HG03064 (cell line): Measurements from ENCODE around the gene ZNF831.

Experiments
- ATAC-seq: cut with Tn5 transposase; IDR thresholded peaks from one replicate; pipeline ENCODE4 v1.9.1; 2021; ENCODE audit warnings: low read depth; ENCODE audit not compliant: unreplicated experiment

ZNF831 gene

GRCh38 chr20:59163631-59164530 is at the start of gene ZNF831:
TSS of gene ZNF831 (plus strand) at chr20:59163821. CDS start at chr20:59191020, 27,199 bp downstream.
- ATAC-seq: no peak

GRCh38 chr20:59117526-59117925 is 46.1 kb upstream of the ZNF831 start:
- no peak for ATAC-seq

GRCh38 chr20:59118855-59119254 is 44.8 kb upstream of the ZNF831 start:
- no peak for ATAC-seq

GRCh38 chr20:59120491-59120890 is 43.1 kb upstream of the ZNF831 start:
- no peak for ATAC-seq

GRCh38 chr20:59120919-59121318 is 42.7 kb upstream of the ZNF831 start:
- ATAC-seq: no peak

- ATAC-seq: no peak
These were observed 41.7 kb upstream of the ZNF831 start for GRCh38 chr20:59121714-59122565.

GRCh38 chr20:59122566-59122919 is 41.1 kb upstream of the ZNF831 start:
- ATAC-seq: no peak

GRCh38 chr20:59123011-59123677 is 40.5 kb upstream of the ZNF831 start:
- no peak for ATAC-seq

- no peak for ATAC-seq
These were observed 39.9 kb upstream of the ZNF831 start for GRCh38 chr20:59123678-59124255.

- no peak for ATAC-seq
These were observed 39.2 kb upstream of the ZNF831 start for GRCh38 chr20:59124296-59125029.

- no peak for ATAC-seq
These were observed 38.3 kb upstream of the ZNF831 start for GRCh38 chr20:59125332-59125731.

- no peak for ATAC-seq
These were observed 37.8 kb upstream of the ZNF831 start for GRCh38 chr20:59125836-59126235.

- no peak for ATAC-seq
These were observed 35.8 kb upstream of the ZNF831 start for GRCh38 chr20:59127839-59128238.

GRCh38 chr20:59131551-59132285 is 31.9 kb upstream of the ZNF831 start:
- ATAC-seq: no peak

- no peak for ATAC-seq
These were observed 29.4 kb upstream of the ZNF831 start for GRCh38 chr20:59134182-59134581.

GRCh38 chr20:59135093-59135492 is 28.5 kb upstream of the ZNF831 start:
- no peak for ATAC-seq

- no peak for ATAC-seq
These were observed 27.6 kb upstream of the ZNF831 start for GRCh38 chr20:59136027-59136426.

- no peak for ATAC-seq
These were observed 26.1 kb upstream of the ZNF831 start for GRCh38 chr20:59137532-59137931.

GRCh38 chr20:59138114-59138748 is 25.4 kb upstream of the ZNF831 start:
- no peak for ATAC-seq
